Natural killer cell treated with Interleukin-12 subunit alpha and Interleukin-12 subunit beta and Interleukin-15 and Interleukin-18, amount 100 ng/mL, for 72 hours (primary cell): ENCODE results near the gene FHOD1. TPM values are rescaled to one million over a fixed set of nuclear protein-coding genes. Genes with fewer than 3 reads are reported as not detected.

ENCODE experiments used
- ATAC-seq, 2 donors: fragments of 150-1000 bp; cut with Tn5 transposase in 1 of 2; sonication (Bioruptor Pico), chemical (Tn5 transposase) in 1 of 2; 2 replicates each; pipeline ENCODE4 v1.10.0; 2021
- DNase-seq: peaks from one replicate; pipeline ENCODE4 v3.0.0; 2022; ENCODE audit warnings: low spot score
- H3K27ac Mint-ChIP-seq, 2 donors: 1 replicate in 1 of 2; 2 replicates in 1 of 2; pipeline ENCODE4 v1.8.0; 2022; ENCODE audit warnings: mixed read lengths in 2 of 2, mild to moderate bottlenecking in 1 of 2, moderate library complexity in 1 of 2
- H3K27me3 Mint-ChIP-seq, 2 donors: 1 replicate in 1 of 2; 2 replicates in 1 of 2; pipeline ENCODE4 v1.8.0; 2022; ENCODE audit warnings: mixed read lengths in 2 of 2
- H3K36me3 Mint-ChIP-seq: one replicate; pipeline ENCODE4 v1.8.0; 2022; ENCODE audit warnings: mixed read lengths
- H3K4me1 Mint-ChIP-seq, 2 donors: 1 replicate in 1 of 2; 2 replicates in 1 of 2; pipeline ENCODE4 v1.8.0; 2022; ENCODE audit warnings: low read depth in 2 of 2, mixed read lengths in 2 of 2, mild to moderate bottlenecking in 1 of 2
- H3K4me3 Mint-ChIP-seq: one replicate; pipeline ENCODE4 v1.8.0; 2022; ENCODE audit warnings: mixed read lengths
- H3K9me3 Mint-ChIP-seq: 2 replicates; pipeline ENCODE4 v1.8.0; 2022; ENCODE audit warnings: mixed read lengths
- total RNA-seq, 2 donors: library from RNA; stranded (reverse); gene quantifications; one replicate each; pipeline ENCODE4 v1.2.3, GENCODE V29; 2022

Gene FHOD1
- total RNA-seq, 2 donors from 2014 or later: 156 to 160 TPM

- H3K4me1 Mint-ChIP-seq: peaks cover 31 to 38% of the 10 kb centered on the region in 2 donors
- H3K9me3 Mint-ChIP-seq: no peaks in the 10 kb centered on the region
- no peak for ATAC-seq
- peaks cover 6% of the 10 kb centered on the region for H3K36me3 Mint-ChIP-seq
- peak overlapping the region in 1 of 2 donors; percentile 20 for H3K27ac Mint-ChIP-seq
- H3K4me3 Mint-ChIP-seq: no peak overlapping the region
- DNase-seq: no peak
- no peaks in the 10 kb centered on the region for H3K27me3 Mint-ChIP-seq
Measured at GRCh38 chr16:67238806-67239470, 8.3 kb downstream of the FHOD1 start.

GRCh38 chr16:67238278-67238575, 9.1 kb downstream of the FHOD1 start:
- H3K4me3 Mint-ChIP-seq: no peak overlapping the region
- no peaks in the 10 kb centered on the region for H3K9me3 Mint-ChIP-seq
- no peaks in the 10 kb centered on the region for H3K27me3 Mint-ChIP-seq
- peaks cover 6% of the 10 kb centered on the region for H3K36me3 Mint-ChIP-seq
- peak overlapping the region in 1 of 2 donors; percentile 63 for H3K27ac Mint-ChIP-seq
- peaks cover 25 to 34% of the 10 kb centered on the region in 2 donors for H3K4me1 Mint-ChIP-seq
- no peak for ATAC-seq
- no peak for DNase-seq

DNA sequence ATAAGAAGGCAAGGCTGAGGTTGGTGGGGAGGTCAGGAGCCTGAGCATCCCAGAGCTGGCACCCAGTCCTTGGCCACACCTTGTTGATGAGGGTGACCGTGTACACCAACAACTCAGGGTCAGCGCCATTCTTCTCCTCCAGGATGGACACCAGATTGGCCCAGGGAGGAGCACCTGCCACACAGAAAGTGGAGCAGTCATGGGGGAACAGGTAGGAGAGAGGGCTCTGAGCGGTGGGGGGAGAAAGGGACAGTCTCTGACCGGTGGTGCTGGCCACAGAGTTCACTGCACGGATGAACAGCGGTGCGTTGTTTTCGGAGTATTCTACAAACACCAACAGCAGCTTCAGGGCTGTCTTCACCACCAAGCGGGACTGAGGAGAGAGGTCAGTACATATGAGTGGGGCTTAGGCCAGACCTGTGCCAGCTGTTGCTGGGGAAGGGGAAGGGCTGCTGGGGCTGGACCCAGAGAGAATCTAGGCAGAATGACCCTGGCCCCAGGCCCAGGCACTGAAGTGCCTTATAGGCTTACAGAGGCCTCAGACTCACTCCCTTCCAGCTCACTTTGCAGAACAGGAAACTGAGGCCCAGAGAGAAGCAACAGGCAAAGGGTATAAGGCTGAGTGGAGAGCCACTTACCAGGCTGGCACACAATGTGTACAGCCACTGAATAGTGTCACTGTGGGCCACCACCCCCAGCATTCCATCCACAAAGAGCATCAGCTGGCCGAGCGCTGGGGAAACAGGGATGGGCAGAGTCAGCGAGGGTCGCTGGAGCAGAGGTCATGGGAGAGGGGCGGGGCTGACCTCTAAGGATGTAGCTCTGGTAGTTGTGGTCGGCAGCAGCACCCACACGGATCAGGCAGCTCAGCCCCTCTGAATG, 9.6 kb downstream of the FHOD1 start:
- peaks cover 22 to 33% of the 10 kb centered on the region in 2 donors for H3K4me1 Mint-ChIP-seq
- H3K4me3 Mint-ChIP-seq: no peak overlapping the region
- H3K27ac Mint-ChIP-seq: peak overlapping the region in 1 of 2 donors; percentile 63
- no peaks in the 10 kb centered on the region for H3K27me3 Mint-ChIP-seq
- no peaks in the 10 kb centered on the region for H3K9me3 Mint-ChIP-seq
- H3K36me3 Mint-ChIP-seq: peaks cover 6% of the 10 kb centered on the region
- DNase-seq (no peak), ATAC-seq (no peak)

- ATAC-seq (peak; percentile 87 to 91), DNase-seq (peak; percentile 78)
- H3K4me1 Mint-ChIP-seq: peaks cover 18 to 30% of the 10 kb centered on the region in 2 donors
- H3K27me3 Mint-ChIP-seq: no peaks in the 10 kb centered on the region
- H3K4me3 Mint-ChIP-seq: peak overlapping the region; percentile 49
- peaks cover 6% of the 10 kb centered on the region for H3K36me3 Mint-ChIP-seq
- peak overlapping the region; percentile 19 to 72 for H3K27ac Mint-ChIP-seq
- no peaks in the 10 kb centered on the region for H3K9me3 Mint-ChIP-seq
Measured at GRCh38 chr16:67236563-67237395, 10.5 kb downstream of the FHOD1 start.

GRCh38 chr16:67235816-67236562, 11.3 kb downstream of the FHOD1 start:
- peak in 1 of 2 donors; percentile 48 for ATAC-seq
- Mint-ChIP-seq H3K4me3 (peak overlapping the region; percentile 49), H3K27ac (peak overlapping the region; percentile 19 to 72), H3K9me3 (no peaks in the 10 kb centered on the region), H3K36me3 (peaks cover 6% of the 10 kb centered on the region), H3K4me1 (peaks cover 12 to 24% of the 10 kb centered on the region in 2 donors), H3K27me3 (no peaks in the 10 kb centered on the region)
- DNase-seq: peak; percentile 60

- Mint-ChIP-seq H3K27ac (no peak overlapping the region), H3K36me3 (peaks cover 6% of the 10 kb centered on the region), H3K9me3 (no peaks in the 10 kb centered on the region), H3K4me1 (peaks cover 6 to 18% of the 10 kb centered on the region in 2 donors), H3K27me3 (no peaks in the 10 kb centered on the region), H3K4me3 (no peak overlapping the region)
- no peak for ATAC-seq
- no peak for DNase-seq
Measured at GRCh38 chr16:67234180-67234597, 13.1 kb downstream of the FHOD1 start.

GRCh38 chr16:67233596-67233995, 13.7 kb downstream of the FHOD1 start:
- Mint-ChIP-seq H3K27me3 (no peaks in the 10 kb centered on the region), H3K27ac (no peak overlapping the region), H3K4me3 (no peak overlapping the region), H3K9me3 (no peaks in the 10 kb centered on the region), H3K36me3 (peaks cover 6% of the 10 kb centered on the region), H3K4me1 (peaks cover 10 to 15% of the 10 kb centered on the region in 2 donors)
- ATAC-seq (no peak), DNase-seq (no peak)

DNA sequence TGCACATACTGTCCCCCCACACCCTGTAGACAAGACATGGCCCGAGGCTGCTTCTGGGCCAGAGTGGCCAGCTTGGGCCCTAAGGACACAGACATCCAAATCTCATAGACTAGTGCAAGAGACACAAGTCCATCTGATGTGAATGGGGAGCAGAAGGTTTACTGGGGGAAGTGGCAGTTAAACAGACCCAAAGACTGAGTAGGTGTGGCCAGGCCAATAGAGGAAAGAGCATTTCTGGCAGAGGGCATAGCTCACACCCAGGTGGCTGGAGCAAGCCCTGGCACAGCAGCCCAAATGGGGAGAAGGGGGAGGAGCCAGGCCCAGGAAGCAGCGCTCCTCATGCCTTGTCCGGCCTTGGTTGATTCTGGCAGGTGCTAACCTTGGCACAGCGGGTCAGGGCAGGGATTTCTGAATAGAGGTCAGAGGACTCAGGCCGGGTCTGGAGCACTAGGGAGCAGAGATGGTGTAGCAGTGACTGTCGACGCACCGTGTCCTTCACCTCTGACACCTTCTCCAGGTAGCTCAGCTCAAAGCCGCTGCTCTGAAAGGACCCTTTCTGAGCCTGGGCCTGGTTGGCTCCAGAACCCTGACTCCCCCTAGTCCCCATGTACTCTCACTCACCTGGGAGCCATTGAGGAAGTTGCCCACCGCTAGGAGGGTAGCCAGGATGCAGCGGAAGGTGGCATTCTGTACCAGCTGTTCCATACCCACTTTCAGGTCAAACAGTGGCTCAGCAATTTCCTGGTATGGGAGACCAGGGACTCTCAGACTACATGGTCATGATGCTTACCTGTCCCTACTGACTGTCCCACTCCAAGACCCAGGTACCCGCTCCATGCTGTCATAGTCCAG, 16.2 kb downstream of the FHOD1 start:
- Mint-ChIP-seq H3K27ac (no peak overlapping the region), H3K36me3 (peaks cover 17% of the 10 kb centered on the region), H3K27me3 (no peaks in the 10 kb centered on the region), H3K4me1 (peaks cover 26 to 31% of the 10 kb centered on the region in 2 donors), H3K9me3 (no peaks in the 10 kb centered on the region), H3K4me3 (no peak overlapping the region)
- no peak for DNase-seq
- ATAC-seq: no peak

DNA sequence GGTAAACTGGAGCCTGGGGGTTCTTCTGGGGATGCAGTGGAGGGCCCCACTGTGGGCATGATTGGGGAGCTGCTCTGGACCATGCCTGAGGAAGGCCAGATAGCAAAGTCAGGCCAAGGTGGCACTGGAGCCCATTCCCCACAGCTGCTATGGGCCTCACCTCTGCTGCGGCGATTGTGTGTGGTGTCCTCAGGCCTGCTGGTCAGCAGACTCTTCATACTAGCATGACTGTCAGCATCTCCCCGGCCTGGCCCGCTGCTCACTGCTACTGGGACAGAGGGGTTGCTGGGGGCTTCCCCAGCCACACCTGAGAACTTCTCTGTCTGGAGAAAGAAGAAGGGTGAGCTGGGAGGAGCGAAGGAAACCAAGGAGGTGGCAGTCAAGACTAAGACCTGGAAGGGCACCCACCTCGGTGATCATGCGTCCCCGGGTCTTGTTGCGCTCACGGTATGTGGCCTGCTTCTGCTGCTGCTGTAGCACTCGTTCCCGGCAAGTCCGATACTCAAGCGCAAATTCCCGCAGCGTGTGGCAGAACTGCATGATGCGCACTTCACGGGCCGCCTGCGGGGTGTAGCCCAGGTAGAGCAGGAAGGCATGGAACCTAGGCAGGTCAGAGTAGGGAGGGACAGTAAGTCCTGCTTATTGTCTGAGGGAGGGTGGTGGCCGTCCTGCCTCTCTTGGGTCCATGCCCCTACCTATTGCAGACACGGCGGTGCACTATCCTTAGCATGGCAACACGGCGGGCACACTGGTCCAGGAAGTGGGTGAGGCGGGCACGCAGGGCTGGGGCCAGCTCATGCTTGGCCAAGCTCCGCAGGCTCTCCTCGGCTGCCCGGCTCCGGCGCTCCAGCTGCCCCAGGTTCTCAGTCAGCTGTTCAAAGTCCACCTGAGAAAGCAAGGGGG, 17.1 kb downstream of the FHOD1 start:
- H3K9me3 Mint-ChIP-seq: no peaks in the 10 kb centered on the region
- ATAC-seq (no peak), DNase-seq (no peak)
- peaks cover 31 to 38% of the 10 kb centered on the region in 2 donors for H3K4me1 Mint-ChIP-seq
- no peak overlapping the region for H3K27ac Mint-ChIP-seq
- peaks cover 14% of the 10 kb centered on the region for H3K36me3 Mint-ChIP-seq
- no peaks in the 10 kb centered on the region for H3K27me3 Mint-ChIP-seq
- no peak overlapping the region for H3K4me3 Mint-ChIP-seq

DNA sequence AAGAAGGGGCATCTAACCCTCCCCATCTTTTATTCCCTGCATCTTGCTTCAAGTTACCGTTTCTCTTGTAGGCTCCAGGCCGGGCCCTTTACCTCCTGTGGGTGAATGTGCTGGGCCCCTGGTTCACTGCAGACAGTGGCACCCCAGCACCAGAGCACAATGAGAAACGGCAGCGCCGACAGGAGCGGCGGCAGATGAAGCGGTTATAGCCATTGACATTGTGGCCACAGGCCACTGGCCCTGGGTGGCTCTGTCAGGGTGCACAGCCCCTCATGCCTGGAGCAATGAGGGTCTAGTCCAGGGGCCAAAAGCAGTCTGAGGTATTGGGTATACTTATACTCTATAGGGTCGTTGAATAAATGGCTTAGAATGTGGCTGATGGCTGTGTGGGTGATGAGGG, 18.4 kb downstream of the FHOD1 start:
- H3K27me3 Mint-ChIP-seq: no peaks in the 10 kb centered on the region

DNA sequence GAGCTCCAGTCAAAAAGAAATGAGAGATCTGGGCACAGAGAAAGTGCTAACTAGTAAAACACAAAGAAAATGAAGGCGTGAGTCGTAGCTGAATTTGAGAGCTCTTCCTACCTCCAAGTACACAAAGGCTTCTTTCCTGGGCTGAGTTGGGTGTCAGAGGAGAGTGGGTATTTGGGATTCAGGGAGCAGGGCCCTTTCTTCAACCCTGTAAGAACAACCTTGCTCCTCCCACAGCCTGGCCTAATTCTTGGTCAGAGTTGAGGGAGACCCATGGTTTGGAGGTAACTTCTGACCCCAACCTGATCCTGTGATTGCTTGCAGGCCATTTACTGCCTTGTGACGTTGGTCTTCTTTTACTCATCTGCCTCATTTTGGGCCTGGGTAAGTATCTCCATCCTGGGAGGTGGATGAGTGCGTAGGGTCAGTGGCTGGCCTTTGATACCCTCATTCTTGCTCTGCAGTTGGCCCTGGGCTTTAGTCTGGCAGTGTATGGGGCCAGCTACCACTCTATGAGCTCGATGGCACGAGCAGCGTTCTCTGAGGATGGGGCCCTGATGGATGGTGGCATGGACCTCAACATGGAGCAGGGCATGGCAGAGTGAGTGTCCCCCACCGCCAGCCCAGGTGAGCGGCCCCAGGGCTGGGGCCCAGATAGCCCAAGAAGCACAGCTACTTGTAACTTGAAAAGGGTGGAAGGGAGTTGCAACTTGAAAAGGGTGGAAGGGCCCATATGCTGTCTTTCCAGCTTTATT, 19.1 kb downstream of the FHOD1 start:
- DNase-seq: no peak
- H3K27ac Mint-ChIP-seq: peak overlapping the region; percentile 97
- peaks cover 14% of the 10 kb centered on the region for H3K36me3 Mint-ChIP-seq
- ATAC-seq: no peak
- H3K4me3 Mint-ChIP-seq: peak overlapping the region; percentile 100
- peaks cover 28 to 44% of the 10 kb centered on the region in 2 donors for H3K4me1 Mint-ChIP-seq
- no peaks in the 10 kb centered on the region for H3K27me3 Mint-ChIP-seq
- no peaks in the 10 kb centered on the region for H3K9me3 Mint-ChIP-seq

More for the DNA sequence above, 18.4 kb downstream of the FHOD1 start:
- Mint-ChIP-seq H3K4me1 (peaks cover 31 to 44% of the 10 kb centered on the region in 2 donors), H3K9me3 (no peaks in the 10 kb centered on the region), H3K4me3 (peak overlapping the region; percentile 66), H3K36me3 (peaks cover 14% of the 10 kb centered on the region), H3K27ac (no peak overlapping the region)
- ATAC-seq: no peak
- DNase-seq: no peak
